SKM-1 (cell line): ENCODE data around the gene PRR14.
A peak's percentile ranks its signal among the peaks of the same experiment; 100 is the strongest.

Experiments used
- DNase-seq: peaks from one replicate; lab custom pipeline; 2025; ENCODE audit not compliant: unreplicated experiment; lab: John Stamatoyannopoulos, UW

Gene PRR14

GRCh38 chr16:30650369-30651123, at the start of gene PRR14:
Gene PRR14, plus strand, starts transcription at chr16:30650960. Its CDS starts 686 bp downstream, at chr16:30651646.
- peak; percentile 97 for DNase-seq

- peak; percentile 13 for DNase-seq
Observed at GRCh38 chr16:30601966-30602365, 48.8 kb upstream of the PRR14 start.

- DNase-seq = no peak
Observed at GRCh38 chr16:30602616-30603277, 48.0 kb upstream of the PRR14 start.

- no peak for DNase-seq
Observed at GRCh38 chr16:30603945-30604315, 46.8 kb upstream of the PRR14 start.

- DNase-seq = no peak
Observed at GRCh38 chr16:30604316-30604947, 46.3 kb upstream of the PRR14 start.

GRCh38 chr16:30605158-30605557, 45.6 kb upstream of the PRR14 start:
- DNase-seq = no peak

GRCh38 chr16:30606004-30606403, 44.8 kb upstream of the PRR14 start:
- DNase-seq = no peak

- DNase-seq = no peak
Observed at GRCh38 chr16:30609002-30609925, 41.5 kb upstream of the PRR14 start.

GRCh38 chr16:30609926-30610839, 40.6 kb upstream of the PRR14 start, which contains the start of gene ZNF689:
Gene ZNF689, minus strand, starts transcription at chr16:30610389. Its CDS starts 348 bp downstream, at chr16:30610041.
- peak; percentile 93 for DNase-seq

- DNase-seq = peak; percentile 24
Observed at GRCh38 chr16:30615358-30616091, 35.2 kb upstream of the PRR14 start.

- no peak for DNase-seq
Observed at GRCh38 chr16:30619202-30619601, 31.6 kb upstream of the PRR14 start.

- DNase-seq = no peak
Observed at GRCh38 chr16:30619638-30620037, 31.1 kb upstream of the PRR14 start.

- no peak for DNase-seq
Observed at GRCh38 chr16:30620169-30620568, 30.6 kb upstream of the PRR14 start.

- DNase-seq = no peak
Observed at GRCh38 chr16:30621765-30622164, 29.0 kb upstream of the PRR14 start.

- DNase-seq = no peak
Observed at GRCh38 chr16:30622455-30623032, 28.2 kb upstream of the PRR14 start.

GRCh38 chr16:30623536-30624283, 27.1 kb upstream of the PRR14 start:
- no peak for DNase-seq

GRCh38 chr16:30626236-30626635, 24.5 kb upstream of the PRR14 start:
- DNase-seq = no peak
